HCT116 (cell line): ENCODE results near the gene ZNF782. TPM values are rescaled to one million over a fixed set of nuclear protein-coding genes. Genes with fewer than 3 reads are reported as not detected.

ENCODE experiments used
- ATAC-seq: fragments of 200-7000 bp; cut with Tn5 transposase; 2 replicates; pipeline ENCODE4 v1.9.1; 2020; ENCODE audit warnings: mild to moderate bottlenecking, moderate library complexity
- BruUV-seq: library from RNA; stranded (reverse); fragments of 400-500 nt; replicated peaks from 2 replicates; lab custom pipeline; 2021; lab: Mats Ljungman, UMichigan
- CTCF ChIA-PET: fragments of 300-600 bp; sonication (Branson Sonifier 250); formaldehyde crosslinking; loops from one replicate; lab custom pipeline; 2021; ENCODE audit warnings: antibody characterized with exemption; lab: Charles Lee
- POLR2A ChIA-PET: fragments of 300-600, 350-600 bp; sonication (Branson Sonifier 250); formaldehyde crosslinking; loops from one replicate; lab custom pipeline; 2021; ENCODE audit warnings: antibody characterized with exemption; lab: Charles Lee
- RAD21 ChIA-PET, 2 experiments: fragments of 300-600 bp; sonication (Branson Sonifier 250); formaldehyde crosslinking; loops; one replicate each; lab custom pipeline; 2023; ENCODE audit warnings: low total read pairs in 2 of 2; ENCODE audit not compliant: uncharacterized antibody in 2 of 2, unreplicated experiment in 2 of 2, low non-redundant PET in 1 of 2; lab: Charles Lee
- DNase-seq: peaks from one replicate; pipeline ENCODE4 v3.0.0-alpha.2; 2010; ENCODE audit warnings: low read depth, low spot score
- H2AFZ ChIP-seq: fragments of 200-600 bp; shearing (Covaris generic), sonication (generic); 2 replicates; pipeline ENCODE4 v1.6.1; 2017; ENCODE audit warnings: low read depth, mixed run types, mixed read lengths, antibody characterized with exemption, low read length; ENCODE audit not compliant: poor library complexity, severe bottlenecking
- H3K27ac ChIP-seq: 2 replicates; pipeline ENCODE4 v1.5.1; 2012; ENCODE audit warnings: low read depth, low read length
- H3K27me3 ChIP-seq: fragments of 200-600 bp; sonication (generic); 2 replicates; pipeline ENCODE4 v1.6.1; 2016; ENCODE audit warnings: mixed run types, low read length, mixed read lengths; ENCODE audit not compliant: insufficient read depth
- H3K36me3 ChIP-seq, 2 experiments: fragments of 200-500 bp in 1 of 2; fragments of 200-600 bp in 1 of 2; sonication (Bioruptor generic) in 1 of 2; sonication (generic) in 1 of 2; 2 replicates each; pipeline versions ENCODE4 v1.5.1 to v1.6.1; 2014 to 2016; ENCODE audit warnings: low read length in 2 of 2, inconsistent platforms in 1 of 2, mixed read lengths in 1 of 2, mixed run types in 1 of 2; ENCODE audit not compliant: insufficient read depth in 2 of 2, control insufficient read depth in 1 of 2
- H3K4me1 ChIP-seq, 2 experiments: fragments of 200-600 bp in 1 of 2; sonication (generic) in 1 of 2; 2 replicates each; pipeline versions ENCODE4 v1.5.1 to v1.6.1; 2012 to 2017; ENCODE audit warnings: low read length in 2 of 2, inconsistent platforms in 1 of 2, mild to moderate bottlenecking in 1 of 2, mixed read lengths in 1 of 2, mixed run types in 1 of 2, moderate library complexity in 1 of 2; ENCODE audit not compliant: insufficient read depth in 2 of 2, control insufficient read depth in 1 of 2
- H3K4me2 ChIP-seq: fragments of 200-600 bp; sonication (generic); 2 replicates; pipeline ENCODE4 v1.6.1; 2017; ENCODE audit warnings: mixed run types, low read length, mixed read lengths
- H3K4me3 ChIP-seq, 2 experiments: fragments of 200-600 bp in 1 of 2; sonication (generic) in 1 of 2; replicated peaks in 1 of 2; 2 replicates each; pipeline ENCODE4 v1.5.1; 2011 to 2016; ENCODE audit warnings: low read length in 2 of 2, control low read depth in 1 of 2, low read depth in 1 of 2, mild to moderate bottlenecking in 1 of 2, mixed read lengths in 1 of 2, mixed run types in 1 of 2
- H3K79me2 ChIP-seq: fragments of 200-600 bp; sonication (generic); 2 replicates; pipeline ENCODE4 v1.6.1; 2017; ENCODE audit warnings: mild to moderate bottlenecking, mixed run types, low read length, moderate library complexity, mixed read lengths; ENCODE audit not compliant: insufficient read depth
- H3K9ac ChIP-seq: fragments of 200-600 bp; sonication (generic); 2 replicates; pipeline ENCODE4 v1.6.1; 2016; ENCODE audit warnings: low read length, mixed read lengths
- H3K9me2 ChIP-seq: fragments of 200-600 bp; sonication (generic), shearing (Covaris generic); 2 replicates; pipeline ENCODE4 v1.6.1; 2017; ENCODE audit warnings: mixed run types, mild to moderate bottlenecking, moderate library complexity; ENCODE audit not compliant: insufficient read depth
- H3K9me3 ChIP-seq, 2 experiments: fragments of 200-500 bp in 1 of 2; fragments of 200-600 bp in 1 of 2; sonication (Bioruptor generic) in 1 of 2; sonication (generic) in 1 of 2; 2 replicates each; pipeline ENCODE4 v1.6.1; 2014 to 2017; ENCODE audit warnings: low read length in 2 of 2, mixed read lengths in 2 of 2, inconsistent platforms in 1 of 2, low read depth in 1 of 2, mild to moderate bottlenecking in 1 of 2, mixed run types in 1 of 2, moderate library complexity in 1 of 2; ENCODE audit not compliant: control insufficient read depth in 1 of 2, insufficient read depth in 1 of 2
- H4K20me1 ChIP-seq: fragments of 200-600 bp; sonication (generic), shearing (Covaris generic); 2 replicates; pipeline ENCODE4 v1.6.1; 2017; ENCODE audit warnings: mixed run types, mild to moderate bottlenecking, moderate library complexity; ENCODE audit not compliant: insufficient read depth
- EGR1 ChIP-seq: IDR thresholded peaks from 2 replicates; pipeline ENCODE4 v1.6.1; 2012; ENCODE audit warnings: low read depth
- ELF1 ChIP-seq: IDR thresholded peaks from 2 replicates; pipeline ENCODE4 v1.6.1; 2012; ENCODE audit warnings: low read depth, borderline replicate concordance
- EZH2 ChIP-seq: fragments of 200-600 bp; sonication (generic); IDR thresholded peaks from 2 replicates; pipeline ENCODE4 v1.6.1; 2017; ENCODE audit warnings: antibody characterized with exemption, mixed run types
- FOSL1 ChIP-seq: IDR thresholded peaks from 2 replicates; pipeline ENCODE4 v1.6.1; 2012; ENCODE audit warnings: low read depth
- TCF7L2 ChIP-seq: IDR thresholded peaks from 2 replicates; pipeline ENCODE4 v1.7.0; 2011; ENCODE audit warnings: borderline replicate concordance, inconsistent platforms; ENCODE audit not compliant: insufficient read depth, insufficient read length; ENCODE audit errors: extremely low read depth
- YY1 ChIP-seq: IDR thresholded peaks from 2 replicates; pipeline ENCODE4 v1.6.1; 2011; ENCODE audit warnings: low read length, low read depth, moderate library complexity, mild to moderate bottlenecking; ENCODE audit not compliant: insufficient replicate concordance; ENCODE audit errors: extremely low read depth
- ZNF274 ChIP-seq: fragments of 200-500 bp; sonication (Bioruptor generic); IDR thresholded peaks from 2 replicates; pipeline ENCODE4 v1.6.1; 2014; ENCODE audit warnings: mild to moderate bottlenecking, low read depth, low read length, inconsistent platforms
- intact Hi-C: fragments of 100-400 bp; cut with micrococcal nuclease; formaldehyde crosslinking; loops from 2 replicates; pipeline ENCODE4 v1.10.0; 2022
- total RNA-seq: library from RNA; stranded (reverse); gene quantifications from one replicate; pipeline ENCODE4 v1.2.1, GENCODE V29; 2021; ENCODE audit not compliant: unreplicated experiment
- TF ChIP-seq, protein P1 (sequence below): IDR thresholded peaks from 2 replicates; pipeline ENCODE4 v1.6.1; 2011; ENCODE audit warnings: mild to moderate bottlenecking, low read length, moderate library complexity; ENCODE audit not compliant: insufficient replicate concordance; ENCODE audit errors: extremely low read depth
- TF ChIP-seq, protein P2 (sequence below): IDR thresholded peaks from 2 replicates; pipeline ENCODE4 v1.6.1; 2012

The ZNF782 gene
- total RNA-seq, 1 experiment from 2014 or later, result 3.7 TPM

DNA sequence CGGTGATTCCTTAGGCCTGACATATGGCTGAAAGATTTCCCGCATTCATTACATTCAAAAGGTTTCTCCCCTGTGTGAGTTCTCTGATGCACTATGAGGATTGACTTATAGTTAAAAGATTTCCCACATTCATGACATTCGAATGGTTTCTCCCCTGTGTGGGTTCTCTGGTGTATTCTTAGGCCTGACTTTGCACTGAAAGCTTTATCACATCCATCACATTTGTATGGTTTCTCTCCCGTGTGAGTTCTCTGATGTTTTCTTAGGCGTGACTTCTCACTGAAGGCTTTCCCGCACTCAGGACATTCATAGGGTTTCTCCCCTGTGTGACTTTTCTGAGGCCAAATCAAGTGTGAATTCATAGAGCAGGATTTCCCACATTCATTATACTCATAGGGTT is 35.8 kb downstream of the ZNF782 start:
- intact Hi-C loops, result loop anchor here (5.0 kb wide), 1 partner anchor 46 kb away; no protein-coding TSS in a partner anchor
- Histone ChIP-seq H3K27ac (no peak overlapping the region), H3K27me3 (no peaks in the 10 kb centered on the region), H3K9me2 (no peaks in the 10 kb centered on the region), H3K9ac (no peak overlapping the region), H3K79me2 (no peaks in the 10 kb centered on the region), H2AFZ (no peak overlapping the region), H3K4me3 (no peak overlapping the region), H3K4me2 (no peak overlapping the region)
- DNase-seq (no peak), ATAC-seq (no peak)
- POLR2A ChIA-PET, result no interaction called here
- TF ChIP-seq, protein P1, sequence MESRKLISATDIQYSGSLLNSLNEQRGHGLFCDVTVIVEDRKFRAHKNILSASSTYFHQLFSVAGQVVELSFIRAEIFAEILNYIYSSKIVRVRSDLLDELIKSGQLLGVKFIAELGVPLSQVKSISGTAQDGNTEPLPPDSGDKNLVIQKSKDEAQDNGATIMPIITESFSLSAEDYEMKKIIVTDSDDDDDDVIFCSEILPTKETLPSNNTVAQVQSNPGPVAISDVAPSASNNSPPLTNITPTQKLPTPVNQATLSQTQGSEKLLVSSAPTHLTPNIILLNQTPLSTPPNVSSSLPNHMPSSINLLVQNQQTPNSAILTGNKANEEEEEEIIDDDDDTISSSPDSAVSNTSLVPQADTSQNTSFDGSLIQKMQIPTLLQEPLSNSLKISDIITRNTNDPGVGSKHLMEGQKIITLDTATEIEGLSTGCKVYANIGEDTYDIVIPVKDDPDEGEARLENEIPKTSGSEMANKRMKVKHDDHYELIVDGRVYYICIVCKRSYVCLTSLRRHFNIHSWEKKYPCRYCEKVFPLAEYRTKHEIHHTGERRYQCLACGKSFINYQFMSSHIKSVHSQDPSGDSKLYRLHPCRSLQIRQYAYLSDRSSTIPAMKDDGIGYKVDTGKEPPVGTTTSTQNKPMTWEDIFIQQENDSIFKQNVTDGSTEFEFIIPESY, result no peak
- TF ChIP-seq ZNF274 (peak; percentile 99), ELF1 (no peak)
- TF ChIP-seq, all 23 proteins: peak for 1
- peaks cover 29 to 60% of the 10 kb centered on the region in 2 experiments for H3K9me3 ChIP-seq
- no peaks in the 10 kb centered on the region for H4K20me1 ChIP-seq
- peaks cover 0 to 14% of the 10 kb centered on the region in 2 experiments; a peak in 2 of 4 replicates for H3K36me3 ChIP-seq
- CTCF ChIA-PET, result no interaction called here
- RAD21 ChIA-PET, result no interaction called here
- BruUV-seq, result no TSS peak
- H3K4me1 ChIP-seq, result no peaks in the 10 kb centered on the region

DNA sequence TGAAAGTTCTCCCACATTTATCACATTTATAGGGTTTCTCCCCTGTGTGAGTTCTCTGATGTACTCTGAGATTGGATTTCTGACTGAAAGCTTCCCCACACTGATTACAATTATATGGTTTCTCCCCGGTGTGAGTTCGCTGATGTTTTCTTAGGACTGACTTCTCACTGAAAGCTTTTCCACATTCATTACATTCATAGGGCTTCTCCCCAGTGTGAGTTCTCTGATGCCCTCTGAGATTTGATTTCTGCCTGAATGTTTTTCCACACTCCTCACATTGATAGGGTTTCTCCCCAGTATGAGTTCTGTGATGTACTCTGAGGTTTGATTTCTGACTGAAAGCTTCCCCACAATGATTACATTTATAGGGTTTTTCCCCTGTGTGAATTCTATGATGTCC is 36.3 kb downstream of the ZNF782 start:
- Histone ChIP-seq H3K4me1 (no peaks in the 10 kb centered on the region), H3K79me2 (no peaks in the 10 kb centered on the region), H3K4me3 (no peak overlapping the region), H4K20me1 (no peaks in the 10 kb centered on the region), H3K9me2 (no peaks in the 10 kb centered on the region), H3K27ac (no peak overlapping the region), H3K9ac (no peak overlapping the region), H3K4me2 (no peak overlapping the region), H2AFZ (no peak overlapping the region), H3K9me3 (peaks cover 29 to 58% of the 10 kb centered on the region in 2 experiments), H3K36me3 (peaks cover 0 to 12% of the 10 kb centered on the region in 2 experiments; a peak in 2 of 4 replicates), H3K27me3 (no peaks in the 10 kb centered on the region)
- RAD21 ChIA-PET, result no interaction called here
- intact Hi-C loops, result loop anchor here (5.0 kb wide), 1 partner anchor 46 kb away; no protein-coding TSS in a partner anchor
- CTCF ChIA-PET, result no interaction called here
- TF ChIP-seq EGR1 (no peak), FOSL1 (no peak), EZH2 (no peak), TCF7L2 (no peak), YY1 (no peak)
- TF ChIP-seq, protein P2, sequence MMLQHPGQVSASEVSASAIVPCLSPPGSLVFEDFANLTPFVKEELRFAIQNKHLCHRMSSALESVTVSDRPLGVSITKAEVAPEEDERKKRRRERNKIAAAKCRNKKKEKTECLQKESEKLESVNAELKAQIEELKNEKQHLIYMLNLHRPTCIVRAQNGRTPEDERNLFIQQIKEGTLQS, result no peak
- DNase-seq (no peak), ATAC-seq (no peak)
- POLR2A ChIA-PET, result no interaction called here
- BruUV-seq, result no TSS peak
